ENCODE measurements around the gene MESP2. TPM values are rescaled to one million over a fixed set of nuclear protein-coding genes. Genes with fewer than 3 reads are reported as not detected.

Gene MESP2
- polyA plus RNA-seq, 1 donor from 2014 or later = not detected

DNA sequence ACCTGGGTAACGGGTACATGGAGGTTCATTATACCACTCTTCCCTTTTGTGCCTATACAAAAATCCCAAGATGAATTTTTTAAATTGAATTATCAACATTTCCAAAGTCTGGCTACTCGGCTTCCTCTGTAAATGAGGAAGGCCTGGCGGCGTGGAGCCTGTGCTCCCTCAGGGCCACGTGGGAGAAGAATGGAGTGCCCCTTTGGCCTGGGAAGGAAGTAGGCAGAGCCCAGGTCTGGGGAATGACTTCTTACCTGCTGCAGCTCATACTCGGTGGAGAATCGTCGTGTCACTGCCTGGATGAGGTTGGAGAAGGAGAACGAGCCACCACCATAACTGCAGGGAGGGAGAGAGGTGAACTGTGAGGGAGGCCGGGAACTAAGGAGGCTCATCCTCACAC is 14.1 kb downstream of the MESP2 start:
- peaks cover 8% of the 10 kb centered on the region for H3K9me3 ChIP-seq (ENCODE audit: low read length)
- TF ChIP-seq EZH2 (IDR thresholded peaks at IDR 0.05; ENCODE audit: borderline replicate concordance, insufficient read depth, low read length, poor library complexity, severe bottlenecking) (no peak), EP300 (conservative IDR thresholded peaks at IDR 0.05; ENCODE audit: poor library complexity, severe bottlenecking) (no peak), MXI1 (conservative IDR thresholded peaks at IDR 0.05; ENCODE audit: poor library complexity, severe bottlenecking) (no peak), SMC3 (conservative IDR thresholded peaks at IDR 0.05; ENCODE audit: poor library complexity) (no peak), POLR2AphosphoS5 (IDR thresholded peaks at IDR 0.05) (no peak), REST (IDR thresholded peaks at IDR 0.05; ENCODE audit: borderline replicate concordance) (no peak), TAF1 (IDR thresholded peaks at IDR 0.05; ENCODE audit: low read depth) (no peak), RAD21 (conservative IDR thresholded peaks at IDR 0.05) (no peak)
- TF ChIP-seq, protein P1, sequence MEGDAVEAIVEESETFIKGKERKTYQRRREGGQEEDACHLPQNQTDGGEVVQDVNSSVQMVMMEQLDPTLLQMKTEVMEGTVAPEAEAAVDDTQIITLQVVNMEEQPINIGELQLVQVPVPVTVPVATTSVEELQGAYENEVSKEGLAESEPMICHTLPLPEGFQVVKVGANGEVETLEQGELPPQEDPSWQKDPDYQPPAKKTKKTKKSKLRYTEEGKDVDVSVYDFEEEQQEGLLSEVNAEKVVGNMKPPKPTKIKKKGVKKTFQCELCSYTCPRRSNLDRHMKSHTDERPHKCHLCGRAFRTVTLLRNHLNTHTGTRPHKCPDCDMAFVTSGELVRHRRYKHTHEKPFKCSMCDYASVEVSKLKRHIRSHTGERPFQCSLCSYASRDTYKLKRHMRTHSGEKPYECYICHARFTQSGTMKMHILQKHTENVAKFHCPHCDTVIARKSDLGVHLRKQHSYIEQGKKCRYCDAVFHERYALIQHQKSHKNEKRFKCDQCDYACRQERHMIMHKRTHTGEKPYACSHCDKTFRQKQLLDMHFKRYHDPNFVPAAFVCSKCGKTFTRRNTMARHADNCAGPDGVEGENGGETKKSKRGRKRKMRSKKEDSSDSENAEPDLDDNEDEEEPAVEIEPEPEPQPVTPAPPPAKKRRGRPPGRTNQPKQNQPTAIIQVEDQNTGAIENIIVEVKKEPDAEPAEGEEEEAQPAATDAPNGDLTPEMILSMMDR (IDR thresholded peaks at IDR 0.05; ENCODE audit: poor library complexity, severe bottlenecking) = no peak
- no peak overlapping the region for H3K4me2 ChIP-seq (ENCODE audit: low read length)
- H3K4me3 ChIP-seq (ENCODE audit: low read length) = no peak overlapping the region
- H3K79me2 ChIP-seq (replicated peaks; ENCODE audit: insufficient read depth, low read length) = no peaks in the 10 kb centered on the region
- H4K20me1 ChIP-seq (ENCODE audit: insufficient read depth) = no peaks in the 10 kb centered on the region
- H3K9ac ChIP-seq (ENCODE audit: low read length) = no peak overlapping the region
- no peak overlapping the region for H2AFZ ChIP-seq (ENCODE audit: low read depth, low read length)
- H3K27ac ChIP-seq (ENCODE audit: low read length) = no peak overlapping the region
- no peaks in the 10 kb centered on the region for H3F3A ChIP-seq (ENCODE audit: insufficient read depth, low read length, poor library complexity, severe bottlenecking)
- no peaks in the 10 kb centered on the region for H3K27me3 ChIP-seq (ENCODE audit: insufficient read depth, low read depth, low read length)
- no peaks in the 10 kb centered on the region for H3K9me2 ChIP-seq (ENCODE audit: insufficient read depth, low read length)
- no peaks in the 10 kb centered on the region for H3K36me3 ChIP-seq (ENCODE audit: insufficient read depth, low read length)

DNA sequence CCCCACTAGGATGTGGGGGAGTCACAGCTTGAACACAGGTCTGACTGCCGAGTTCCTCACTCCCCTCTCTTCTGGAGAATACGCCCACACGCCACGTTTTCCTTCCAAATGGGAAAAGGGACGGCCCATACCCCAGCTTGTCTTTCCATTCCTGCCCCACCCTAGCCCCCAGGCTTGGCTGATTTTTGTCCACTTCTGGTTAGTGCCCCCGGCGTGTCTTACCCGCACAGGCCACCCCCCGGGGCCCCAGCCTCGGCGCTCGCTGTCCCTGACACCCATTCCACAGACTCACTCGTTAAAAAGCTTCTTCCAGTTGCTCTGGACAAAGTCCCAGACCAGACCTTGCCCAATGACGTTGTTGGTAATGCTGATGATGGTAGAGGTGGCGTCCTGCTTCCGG is 14.5 kb downstream of the MESP2 start:
- Histone ChIP-seq H3K9me2 (ENCODE audit: insufficient read depth, low read length) (no peaks in the 10 kb centered on the region), H2AFZ (ENCODE audit: low read depth, low read length) (no peak overlapping the region), H3K9ac (ENCODE audit: low read length) (no peak overlapping the region), H3K4me2 (ENCODE audit: low read length) (no peak overlapping the region), H3K27me3 (ENCODE audit: insufficient read depth, low read depth, low read length) (no peaks in the 10 kb centered on the region), H3K4me3 (ENCODE audit: low read length) (no peak overlapping the region), H3K9me3 (ENCODE audit: low read length) (peaks cover 8% of the 10 kb centered on the region), H3F3A (ENCODE audit: insufficient read depth, low read length, poor library complexity, severe bottlenecking) (no peaks in the 10 kb centered on the region), H4K20me1 (ENCODE audit: insufficient read depth) (no peaks in the 10 kb centered on the region), H3K79me2 (replicated peaks; ENCODE audit: insufficient read depth, low read length) (no peaks in the 10 kb centered on the region), H3K27ac (ENCODE audit: low read length) (no peak overlapping the region), H3K36me3 (ENCODE audit: insufficient read depth, low read length) (no peaks in the 10 kb centered on the region)
- no peak for TF ChIP-seq RAD21 (conservative IDR thresholded peaks at IDR 0.05)
- no peak for TF ChIP-seq MXI1 (conservative IDR thresholded peaks at IDR 0.05; ENCODE audit: poor library complexity, severe bottlenecking)
- TF ChIP-seq SMC3 (conservative IDR thresholded peaks at IDR 0.05; ENCODE audit: poor library complexity) = no peak
- TF ChIP-seq, protein P1 (IDR thresholded peaks at IDR 0.05; ENCODE audit: poor library complexity, severe bottlenecking) = no peak
- no peak for TF ChIP-seq EP300 (conservative IDR thresholded peaks at IDR 0.05; ENCODE audit: poor library complexity, severe bottlenecking)
- TF ChIP-seq EZH2 (IDR thresholded peaks at IDR 0.05; ENCODE audit: borderline replicate concordance, insufficient read depth, low read length, poor library complexity, severe bottlenecking) = no peak
- no peak for TF ChIP-seq POLR2AphosphoS5 (IDR thresholded peaks at IDR 0.05)
- no peak for TF ChIP-seq REST (IDR thresholded peaks at IDR 0.05; ENCODE audit: borderline replicate concordance)
- no peak for TF ChIP-seq TAF1 (IDR thresholded peaks at IDR 0.05; ENCODE audit: low read depth)

All from neural cell (in vitro differentiated cells).